Hematopoietic multipotent progenitor cell (in vitro differentiated cells): ENCODE measurements around the gene KIF2B. TPM values are rescaled to one million over a fixed set of nuclear protein-coding genes. Genes with fewer than 3 reads are reported as not detected.
"Not testable (repeated sequence)": the region's sequence is repeated elsewhere in the genome, so short reads cannot be mapped to it uniquely, and the experiment has no call there.

Experiments used
- DNase-seq, 3 donors: peaks; one replicate each; pipeline ENCODE4 v3.0.0-alpha.2; 2011 to 2015; ENCODE audit warnings: low read depth in 2 of 3, low spot score in 2 of 3
- total RNA-seq: library from RNA; depleted of rRNA; stranded (reverse); fragments of >200 nt; gene quantifications from one replicate; pipeline ENCODE4 v1.2.3, GENCODE V29; 2012

The KIF2B gene
- total RNA-seq, result under 0.01 TPM

- no peak for DNase-seq
Observed at GRCh38 chr17:53822764-53823163, at the start of gene KIF2B. KIF2B (plus strand) TSS chr17:53822927; CDS start chr17:53823034, 107 bp downstream.

- no peak for DNase-seq
Observed at GRCh38 chr17:53780320-53780719, 42.4 kb upstream of the KIF2B start.

DNA sequence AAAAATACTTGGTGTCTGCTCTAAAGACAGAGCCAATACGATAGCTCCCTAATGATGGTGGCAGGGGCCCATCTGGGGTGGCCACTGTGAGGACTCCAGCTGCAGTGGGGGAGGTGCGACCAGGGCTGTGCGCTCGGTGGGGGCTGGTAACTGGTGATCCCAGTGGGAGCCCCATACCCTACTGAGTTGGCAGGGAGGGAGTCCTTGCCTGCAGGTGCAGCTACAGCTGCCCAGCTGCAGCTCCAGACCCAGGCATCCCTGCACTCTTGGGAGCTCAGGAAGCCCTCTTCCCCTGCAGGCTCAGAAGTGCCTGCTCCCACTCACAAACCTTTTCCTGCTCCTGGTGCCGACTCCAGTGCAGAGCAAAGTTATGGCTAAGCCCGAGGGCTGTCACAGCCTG is 31.2 kb upstream of the KIF2B start:
- DNase-seq, result no peak

GRCh38 chr17:53792451-53792850 is 30.3 kb upstream of the KIF2B start:
- DNase-seq, result no peak

- no peak for DNase-seq
Observed at GRCh38 chr17:53792997-53793396, 29.7 kb upstream of the KIF2B start.

GRCh38 chr17:53794875-53795274 is 27.9 kb upstream of the KIF2B start:
- no peak for DNase-seq

DNA sequence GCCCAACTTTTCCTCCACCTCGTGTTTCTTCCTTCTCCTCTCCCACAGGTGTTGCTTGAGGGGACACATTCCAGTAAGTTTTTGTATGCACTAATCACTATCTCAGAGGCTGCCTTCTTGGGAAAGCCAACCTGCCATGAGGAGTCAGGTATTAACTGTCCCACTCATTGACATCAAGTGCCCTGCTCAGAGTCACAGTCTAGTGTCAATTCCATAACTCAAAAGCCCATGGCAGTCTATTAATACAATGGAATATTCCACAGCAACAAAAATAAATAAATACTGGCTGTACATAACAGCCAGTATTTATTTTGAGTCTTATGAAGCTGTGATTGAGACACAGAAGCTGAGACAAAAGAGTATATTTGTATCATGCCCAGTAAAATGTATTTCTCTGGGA is 26.1 kb upstream of the KIF2B start:
- no peak for DNase-seq

GRCh38 chr17:53797501-53797900 is 25.2 kb upstream of the KIF2B start:
- DNase-seq, result no peak

DNA sequence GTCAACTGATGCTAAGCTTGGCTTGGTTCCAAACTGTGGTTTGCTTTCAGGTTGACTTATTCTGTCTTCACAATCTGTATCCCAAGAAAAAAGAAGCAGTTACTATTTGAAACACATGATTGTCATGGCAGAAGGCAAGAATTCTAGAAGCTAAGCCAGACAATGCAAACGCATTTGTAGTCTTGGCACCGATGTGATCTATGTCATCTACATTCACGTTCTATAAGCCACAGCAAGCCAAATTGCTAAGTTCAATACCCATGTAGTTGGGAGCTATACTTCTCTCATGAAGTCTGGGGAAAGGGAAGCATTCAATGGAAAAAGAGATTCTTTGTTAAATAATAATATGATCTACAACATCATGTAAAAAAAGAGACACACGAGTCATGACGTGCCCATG is 18.3 kb upstream of the KIF2B start:
- no peak for DNase-seq

DNA sequence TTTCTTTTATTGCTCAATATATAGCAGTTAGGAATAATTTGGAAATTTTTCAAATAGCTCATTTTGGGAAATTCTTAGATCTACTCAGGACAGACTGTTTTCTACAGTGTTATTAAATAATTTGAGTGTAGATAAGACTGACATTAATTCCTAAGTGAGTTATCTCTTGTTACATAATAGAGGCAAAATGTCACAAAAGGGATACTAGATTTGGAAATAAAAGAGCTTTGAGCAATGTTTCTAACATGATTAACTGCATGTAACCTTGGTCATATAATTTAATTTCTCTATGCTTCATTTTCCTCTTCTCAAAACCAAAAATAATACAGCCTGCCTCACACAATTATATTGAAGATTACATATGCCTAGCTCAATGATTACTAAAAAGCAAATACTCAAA is 16.3 kb upstream of the KIF2B start:
- no peak for DNase-seq

DNA sequence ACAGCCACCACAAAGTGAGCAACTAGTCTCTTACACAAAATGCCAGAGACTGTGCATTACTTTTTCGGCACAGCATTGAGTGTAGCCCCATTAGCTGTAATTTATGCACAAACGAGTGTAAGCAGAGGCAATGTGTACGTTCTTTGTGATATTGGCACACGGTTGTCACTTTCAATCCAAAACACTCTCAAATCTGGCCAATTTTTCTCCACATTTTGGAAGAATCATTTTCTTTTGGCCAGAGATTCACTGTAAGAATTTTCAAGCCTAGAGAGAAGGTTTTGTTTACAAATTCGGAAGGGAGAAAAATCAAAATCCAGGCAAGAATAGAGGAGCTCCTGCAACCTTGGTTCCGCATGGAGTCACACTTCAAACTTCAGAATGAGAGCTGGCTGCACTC is 15.4 kb upstream of the KIF2B start:
- no peak for DNase-seq

DNA sequence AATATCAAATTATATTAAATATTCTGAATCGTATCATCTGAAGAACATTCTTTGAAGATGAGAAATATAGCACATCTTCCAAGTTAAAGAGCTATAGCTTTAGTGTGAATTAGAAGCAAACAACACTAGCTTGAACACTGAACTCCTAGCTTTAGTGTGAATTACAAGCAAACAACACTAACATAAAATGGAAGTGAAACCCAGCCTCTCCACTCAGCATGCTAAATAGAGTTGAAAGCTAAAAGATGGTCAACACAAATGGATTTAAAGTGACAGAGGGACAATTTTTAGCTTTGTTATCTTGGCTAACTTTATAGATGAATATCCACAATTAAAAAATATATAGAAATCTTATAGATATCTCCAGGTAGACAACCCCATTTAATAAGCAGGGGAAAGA is 4.5 kb upstream of the KIF2B start:
- DNase-seq, result no peak

GRCh38 chr17:53818929-53819328 is 3.8 kb upstream of the KIF2B start:
- DNase-seq, result no peak

DNA sequence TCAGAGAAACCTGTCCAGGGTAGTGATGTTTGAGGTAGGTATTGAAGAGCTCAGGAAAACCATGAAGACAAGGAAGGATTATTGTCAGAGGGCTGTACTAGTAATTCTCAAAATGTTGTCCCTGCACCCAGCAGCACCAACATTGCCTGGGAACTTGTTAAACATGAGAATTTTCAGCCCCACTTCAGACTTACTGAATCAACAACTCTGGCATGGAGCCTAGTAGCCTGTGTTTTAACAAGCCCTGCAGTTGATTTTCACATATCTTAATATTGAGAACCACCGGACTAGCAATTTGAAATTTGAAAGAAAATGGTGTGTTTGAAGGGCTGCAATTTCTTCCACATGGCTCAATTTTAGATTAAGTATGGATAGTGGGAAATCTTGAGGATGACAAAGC is 2.8 kb upstream of the KIF2B start:
- no peak for DNase-seq

GRCh38 chr17:53823341-53824050 is 769 bp downstream of the KIF2B start:
- no peak for DNase-seq

DNA sequence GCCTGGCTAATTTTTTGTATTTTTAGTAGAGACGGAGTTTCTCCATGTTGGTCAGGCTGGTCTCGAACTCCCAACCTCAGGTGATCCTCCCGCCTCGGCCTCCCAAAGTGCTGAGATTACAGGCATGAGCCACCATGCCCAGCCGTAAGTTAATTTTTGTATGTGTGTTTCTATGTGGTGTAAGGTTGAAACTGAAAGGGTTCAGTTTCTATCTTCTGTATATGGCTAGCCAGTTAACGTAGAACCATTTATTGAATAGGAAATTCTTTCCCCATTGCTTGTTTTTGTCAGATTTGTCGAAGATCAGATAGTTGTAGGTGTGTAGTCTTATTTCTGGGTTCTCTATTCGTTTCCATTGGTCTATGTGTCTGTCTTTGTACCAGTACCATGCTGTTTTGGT is 12.0 kb downstream of the KIF2B start:
- not testable (repeated sequence) for DNase-seq

- no peak for DNase-seq
Observed at GRCh38 chr17:53837131-53837530, 14.4 kb downstream of the KIF2B start.

- DNase-seq, result no peak
Observed at GRCh38 chr17:53844491-53845107, 21.9 kb downstream of the KIF2B start.

GRCh38 chr17:53871128-53871527 is 48.4 kb downstream of the KIF2B start:
- DNase-seq, result not testable (repeated sequence)
